ENCODE data around the gene FEM1C. TPM values are rescaled to one million over a fixed set of nuclear protein-coding genes. Genes with fewer than 3 reads are reported as not detected.

FEM1C gene
- polyA plus RNA-seq, 1 experiment: 4.5 TPM

DNA sequence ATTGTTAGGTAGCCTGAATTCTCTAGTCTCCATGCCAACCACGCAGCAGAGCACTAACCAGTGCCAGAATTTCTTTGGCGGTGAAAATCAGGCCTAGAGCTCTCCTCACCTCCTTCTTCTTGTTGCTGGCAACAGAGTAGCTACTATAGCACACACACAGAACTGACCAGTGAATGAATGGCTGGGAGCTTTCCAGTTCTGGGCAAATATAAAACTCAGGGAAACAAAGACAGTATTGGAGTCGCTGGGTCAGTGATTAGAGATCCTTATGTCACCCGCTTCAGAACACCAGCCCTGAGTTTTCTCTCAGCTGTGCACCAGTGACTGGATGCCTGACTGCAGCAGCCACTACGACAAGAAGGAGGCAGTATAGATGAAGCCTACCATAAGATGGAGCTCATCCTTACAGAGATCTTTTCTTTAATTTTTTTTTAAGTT lies 26.9 kb upstream of the FEM1C start:
- TF ChIP-seq, protein P1, sequence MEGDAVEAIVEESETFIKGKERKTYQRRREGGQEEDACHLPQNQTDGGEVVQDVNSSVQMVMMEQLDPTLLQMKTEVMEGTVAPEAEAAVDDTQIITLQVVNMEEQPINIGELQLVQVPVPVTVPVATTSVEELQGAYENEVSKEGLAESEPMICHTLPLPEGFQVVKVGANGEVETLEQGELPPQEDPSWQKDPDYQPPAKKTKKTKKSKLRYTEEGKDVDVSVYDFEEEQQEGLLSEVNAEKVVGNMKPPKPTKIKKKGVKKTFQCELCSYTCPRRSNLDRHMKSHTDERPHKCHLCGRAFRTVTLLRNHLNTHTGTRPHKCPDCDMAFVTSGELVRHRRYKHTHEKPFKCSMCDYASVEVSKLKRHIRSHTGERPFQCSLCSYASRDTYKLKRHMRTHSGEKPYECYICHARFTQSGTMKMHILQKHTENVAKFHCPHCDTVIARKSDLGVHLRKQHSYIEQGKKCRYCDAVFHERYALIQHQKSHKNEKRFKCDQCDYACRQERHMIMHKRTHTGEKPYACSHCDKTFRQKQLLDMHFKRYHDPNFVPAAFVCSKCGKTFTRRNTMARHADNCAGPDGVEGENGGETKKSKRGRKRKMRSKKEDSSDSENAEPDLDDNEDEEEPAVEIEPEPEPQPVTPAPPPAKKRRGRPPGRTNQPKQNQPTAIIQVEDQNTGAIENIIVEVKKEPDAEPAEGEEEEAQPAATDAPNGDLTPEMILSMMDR (IDR thresholded peaks at IDR 0.05; ENCODE audit: insufficient read depth, low read depth, low read length): no peak
- CTCF ChIA-PET: no interaction called here
- POLR2A ChIA-PET: no interaction called here
- Histone ChIP-seq H3K27me3 (ENCODE audit: control insufficient read depth, insufficient read depth, low read length) (no peaks in the 10 kb centered on the region), H3K4me3 (ENCODE audit: low read depth, low read length) (no peak overlapping the region), H3K36me3 (ENCODE audit: control insufficient read depth, insufficient read depth, low read length) (no peaks in the 10 kb centered on the region)
- DNase-seq (ENCODE audit: low read depth): no peak

DNA sequence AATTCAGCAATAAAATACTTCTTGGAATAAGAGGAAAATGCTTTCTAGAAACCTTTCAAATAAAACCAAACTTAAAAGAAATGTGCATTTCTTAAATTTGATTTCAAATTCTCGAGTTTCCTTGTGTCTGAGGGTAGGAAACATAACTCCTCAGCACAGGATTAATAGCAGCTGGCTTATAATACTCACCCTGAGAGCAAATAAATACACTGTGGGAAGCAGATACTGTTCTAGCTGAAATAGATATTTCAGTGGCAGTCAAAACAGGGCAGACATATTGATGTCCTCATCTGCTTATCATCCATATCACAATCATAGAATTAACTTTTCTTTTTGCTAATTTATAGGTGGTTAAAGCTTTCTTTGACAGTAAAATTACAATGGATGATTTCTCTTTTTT lies 24.1 kb upstream of the FEM1C start:
- Histone ChIP-seq H3K36me3 (ENCODE audit: control insufficient read depth, insufficient read depth, low read length) (no peaks in the 10 kb centered on the region), H3K27me3 (ENCODE audit: control insufficient read depth, insufficient read depth, low read length) (no peaks in the 10 kb centered on the region), H3K4me3 (ENCODE audit: low read depth, low read length) (no peak overlapping the region)
- ChIA-PET CTCF (interaction anchor here (0.6 to 1.4 kb wide), 3 partner anchors 8 to 200 kb away, joined by 3 read pairs; no protein-coding TSS in a partner anchor), POLR2A (no interaction called here)
- TF ChIP-seq, protein P1 (IDR thresholded peaks at IDR 0.05; ENCODE audit: insufficient read depth, low read depth, low read length): no peak
- DNase-seq (ENCODE audit: low read depth): no peak

DNA sequence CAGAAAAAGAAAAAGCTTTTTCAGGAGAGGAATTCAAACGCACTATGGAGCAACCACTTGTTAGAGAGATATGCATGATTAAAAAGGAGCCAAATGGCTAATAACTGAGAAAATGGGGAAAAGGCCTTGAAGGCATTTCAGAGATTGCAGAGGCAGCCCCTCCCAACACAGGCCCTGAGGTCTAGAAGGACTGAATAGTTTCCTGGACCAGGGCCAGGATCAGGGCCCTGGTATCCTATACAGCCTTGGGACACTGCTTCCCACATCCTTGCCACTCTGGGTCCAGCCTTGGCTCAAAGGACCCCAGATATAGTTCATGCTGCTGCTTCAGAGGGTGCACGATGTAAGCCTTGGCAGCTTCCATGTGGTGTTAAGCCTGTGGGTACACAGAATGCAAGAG lies 20.7 kb upstream of the FEM1C start:
- no peak for DNase-seq (ENCODE audit: low read depth)

DNA sequence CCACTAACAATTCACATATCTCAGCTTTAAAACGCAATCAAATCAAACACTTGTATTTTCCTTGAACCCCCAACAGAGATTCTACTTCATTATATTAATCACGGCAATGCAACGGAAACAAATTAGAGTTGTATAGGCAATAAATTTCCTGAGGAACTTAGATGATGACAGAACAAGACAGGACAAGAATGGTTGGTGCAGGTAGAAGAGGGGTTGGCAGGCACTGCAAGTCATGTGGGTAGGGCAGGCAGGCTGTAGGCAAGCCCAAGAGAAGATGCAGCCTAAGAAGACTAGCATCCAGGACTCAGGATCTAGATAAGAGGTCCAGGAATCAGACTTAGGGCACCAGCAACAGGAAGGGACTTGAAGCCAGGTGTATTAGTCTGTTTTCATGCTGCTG lies 16.6 kb upstream of the FEM1C start:
- Histone ChIP-seq H3K4me3 (ENCODE audit: low read depth, low read length) (no peak overlapping the region), H3K27me3 (ENCODE audit: control insufficient read depth, insufficient read depth, low read length) (no peaks in the 10 kb centered on the region), H3K36me3 (ENCODE audit: control insufficient read depth, insufficient read depth, low read length) (no peaks in the 10 kb centered on the region)
- TF ChIP-seq, protein P1 (IDR thresholded peaks at IDR 0.05; ENCODE audit: insufficient read depth, low read depth, low read length): no peak
- no peak for DNase-seq (ENCODE audit: low read depth)
- ChIA-PET POLR2A (no interaction called here), CTCF (interaction anchor here (1.3 kb wide), 1 partner anchor 8 kb away, joined by 3 read pairs; no protein-coding TSS in a partner anchor)

More for the DNA sequence above, 20.7 kb upstream of the FEM1C start:
- TF ChIP-seq, protein P1 (IDR thresholded peaks at IDR 0.05; ENCODE audit: insufficient read depth, low read depth, low read length): no peak
- Histone ChIP-seq H3K27me3 (ENCODE audit: control insufficient read depth, insufficient read depth, low read length) (no peaks in the 10 kb centered on the region), H3K36me3 (ENCODE audit: control insufficient read depth, insufficient read depth, low read length) (no peaks in the 10 kb centered on the region), H3K4me3 (ENCODE audit: low read depth, low read length) (no peak overlapping the region)
- CTCF ChIA-PET: no interaction called here
- POLR2A ChIA-PET: no interaction called here

DNA sequence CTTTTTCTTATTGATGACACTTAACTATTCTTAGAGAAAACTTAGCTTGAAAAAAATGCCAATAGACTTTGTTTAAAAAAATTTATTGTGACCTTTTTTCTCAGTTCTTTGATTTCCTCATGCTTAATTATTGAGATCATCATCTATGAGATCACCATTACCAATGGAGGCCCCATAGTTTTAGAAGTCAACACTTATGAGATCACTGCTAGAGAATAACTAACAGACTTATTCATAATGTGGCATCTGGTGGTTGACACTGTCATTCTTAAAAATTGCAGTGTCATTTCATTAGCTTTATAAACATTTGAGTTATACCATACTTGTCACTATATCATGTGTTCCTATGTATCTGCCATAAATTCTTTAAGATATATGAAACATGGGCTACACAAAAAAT lies 14.9 kb upstream of the FEM1C start:
- TF ChIP-seq, protein P1 (IDR thresholded peaks at IDR 0.05; ENCODE audit: insufficient read depth, low read depth, low read length): no peak
- no peak for DNase-seq (ENCODE audit: low read depth)
- no peak overlapping the region for H3K4me3 ChIP-seq (ENCODE audit: low read depth, low read length)
- POLR2A ChIA-PET: no interaction called here
- H3K27me3 ChIP-seq (ENCODE audit: control insufficient read depth, insufficient read depth, low read length): no peaks in the 10 kb centered on the region
- no peaks in the 10 kb centered on the region for H3K36me3 ChIP-seq (ENCODE audit: control insufficient read depth, insufficient read depth, low read length)
- CTCF ChIA-PET: interaction anchor here (1.0 kb wide), 1 partner anchor 9 kb away, joined by 3 read pairs; no protein-coding TSS in a partner anchor
